ENCODE measurements around the gene TGM4.
A peak's percentile ranks its signal among the peaks of the same experiment; 100 is the strongest.
"Not testable (repeated sequence)": the region's sequence is repeated elsewhere in the genome, so short reads cannot be mapped to it uniquely, and the experiment has no call there.

The TGM4 gene

GRCh38 chr3:44874308-44874707 is at the start of gene TGM4:
TSS of gene TGM4 (plus strand) at chr3:44874608. CDS start at chr3:44874679, 71 bp downstream.
- DNase-seq (ENCODE audit: low spot score): no peak

- peak; percentile 66 for DNase-seq (ENCODE audit: low spot score)
Observed at GRCh38 chr3:44825264-44825925, 49.0 kb upstream of the TGM4 start.

GRCh38 chr3:44827196-44827595 is 47.2 kb upstream of the TGM4 start:
- no peak for DNase-seq (ENCODE audit: low spot score)

GRCh38 chr3:44831232-44831631 is 43.2 kb upstream of the TGM4 start:
- no peak for DNase-seq (ENCODE audit: low spot score)

- DNase-seq (ENCODE audit: low spot score): no peak
Observed at GRCh38 chr3:44832032-44832431, 42.4 kb upstream of the TGM4 start.

- DNase-seq (ENCODE audit: low spot score): no peak
Observed at GRCh38 chr3:44832965-44833364, 41.4 kb upstream of the TGM4 start.

- no peak for DNase-seq (ENCODE audit: low spot score)
Observed at GRCh38 chr3:44833394-44833793, 41.0 kb upstream of the TGM4 start.

- DNase-seq (ENCODE audit: low spot score): no peak
Observed at GRCh38 chr3:44835684-44836083, 38.7 kb upstream of the TGM4 start.

- no peak for DNase-seq (ENCODE audit: low spot score)
Observed at GRCh38 chr3:44842376-44842775, 32.0 kb upstream of the TGM4 start.

GRCh38 chr3:44845528-44846520 is 28.6 kb upstream of the TGM4 start:
- DNase-seq (ENCODE audit: low spot score): no peak

GRCh38 chr3:44848634-44849033 is 25.8 kb upstream of the TGM4 start:
- DNase-seq (ENCODE audit: low spot score): no peak

GRCh38 chr3:44856663-44857062 is 17.7 kb upstream of the TGM4 start:
- DNase-seq (ENCODE audit: low spot score): not testable (repeated sequence)

GRCh38 chr3:44860117-44860516 is 14.3 kb upstream of the TGM4 start:
- no peak for DNase-seq (ENCODE audit: low spot score)

- DNase-seq (ENCODE audit: low spot score): peak; percentile 99
Observed at GRCh38 chr3:44861412-44862225, 12.8 kb upstream of the TGM4 start, which contains the start of gene TMEM42. TSS of gene TMEM42 (plus strand) at chr3:44861912. CDS start at chr3:44861925, 13 bp downstream.

GRCh38 chr3:44862226-44862637 is 12.2 kb upstream of the TGM4 start:
- no peak for DNase-seq (ENCODE audit: low spot score)

- DNase-seq (ENCODE audit: low spot score): no peak
Observed at GRCh38 chr3:44865272-44866035, 9.0 kb upstream of the TGM4 start.

GRCh38 chr3:44867421-44868111 is 6.8 kb upstream of the TGM4 start:
- DNase-seq (ENCODE audit: low spot score): no peak

GRCh38 chr3:44870375-44871061 is 3.9 kb upstream of the TGM4 start:
- DNase-seq (ENCODE audit: low spot score): no peak

GRCh38 chr3:44875596-44875995 is 1.2 kb downstream of the TGM4 start:
- no peak for DNase-seq (ENCODE audit: low spot score)

- no peak for DNase-seq (ENCODE audit: low spot score)
Observed at GRCh38 chr3:44877333-44877732, 2.9 kb downstream of the TGM4 start.
